ENCODE data around the gene GRID2IP.

GRID2IP gene

DNA sequence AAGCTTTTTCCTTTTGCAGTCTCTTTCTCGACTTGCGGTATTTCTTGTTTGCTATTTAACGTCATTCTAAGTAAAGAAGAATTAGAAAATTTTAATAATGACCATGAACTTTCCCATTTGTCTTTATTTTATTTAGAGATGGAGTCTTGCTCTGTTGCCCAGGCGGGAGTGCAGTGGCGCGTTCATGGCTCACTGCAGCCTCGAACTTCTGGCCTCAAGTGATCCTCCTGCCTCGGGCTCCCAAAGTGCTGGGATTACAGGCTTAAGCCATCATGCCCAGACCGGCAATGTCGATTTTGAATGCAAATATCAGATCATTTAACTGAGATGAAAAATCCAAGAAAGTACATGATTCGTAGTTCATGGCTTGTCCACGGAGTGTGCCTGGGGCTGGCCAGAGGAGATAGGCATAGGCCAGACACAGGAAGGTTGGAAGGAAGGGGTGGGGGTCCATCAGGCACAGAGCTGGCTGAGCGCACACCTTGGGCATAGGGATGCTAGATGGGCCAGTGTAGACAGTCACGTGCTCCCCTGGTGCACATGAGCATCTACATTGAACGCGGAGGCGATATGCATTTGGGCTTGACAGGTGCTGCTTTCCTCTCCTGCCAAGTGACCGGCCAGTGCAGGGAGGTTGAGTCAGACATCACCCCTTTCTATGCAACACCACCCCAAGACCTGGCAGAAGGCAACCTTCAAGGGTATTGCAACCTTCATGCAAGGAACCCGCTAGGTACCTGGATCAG is 64.7 kb downstream of the GRID2IP start:
- no peak for TF ChIP-seq HDGF (IDR thresholded peaks at IDR 0.05; ENCODE audit: borderline replicate concordance)
- TF ChIP-seq TARDBP (IDR thresholded peaks at IDR 0.05): no peak
- TF ChIP-seq SP1 (IDR thresholded peaks at IDR 0.05): no peak
- TF ChIP-seq FOXA1 (IDR thresholded peaks at IDR 0.05): no peak
- no peak for DNase-seq (ENCODE audit: extremely low spot score)
- CTCF ChIA-PET: no interaction called here
- POLR2A ChIA-PET: no interaction called here

DNA sequence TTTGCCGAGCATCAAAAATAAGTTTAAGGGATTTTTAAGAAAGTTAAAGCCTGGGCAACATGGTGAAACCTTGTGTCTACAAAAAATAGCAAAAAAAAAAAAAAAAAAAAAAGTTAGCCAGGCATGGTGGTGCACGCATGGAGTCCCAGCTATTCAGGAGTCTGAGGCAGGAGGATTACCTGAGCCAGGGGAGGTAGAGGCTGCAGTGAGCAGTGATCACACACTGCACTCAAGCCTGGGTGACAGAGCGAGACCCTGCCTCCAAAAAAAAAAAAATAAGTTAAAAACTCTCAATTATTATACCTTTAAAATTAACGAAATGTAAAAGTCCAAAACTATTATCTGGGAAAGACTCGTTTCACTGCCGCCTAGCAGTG is 68.5 kb downstream of the GRID2IP start:
- ChIA-PET CTCF (no interaction called here), POLR2A (no interaction called here)
- TF ChIP-seq HDGF (IDR thresholded peaks at IDR 0.05; ENCODE audit: borderline replicate concordance) (no peak), NFRKB (IDR thresholded peaks at IDR 0.05) (no peak), FOXK2 (IDR thresholded peaks at IDR 0.05) (no peak), FOXM1 (IDR thresholded peaks at IDR 0.05; ENCODE audit: borderline replicate concordance) (no peak)
- DNase-seq (ENCODE audit: extremely low spot score): no peak

DNA sequence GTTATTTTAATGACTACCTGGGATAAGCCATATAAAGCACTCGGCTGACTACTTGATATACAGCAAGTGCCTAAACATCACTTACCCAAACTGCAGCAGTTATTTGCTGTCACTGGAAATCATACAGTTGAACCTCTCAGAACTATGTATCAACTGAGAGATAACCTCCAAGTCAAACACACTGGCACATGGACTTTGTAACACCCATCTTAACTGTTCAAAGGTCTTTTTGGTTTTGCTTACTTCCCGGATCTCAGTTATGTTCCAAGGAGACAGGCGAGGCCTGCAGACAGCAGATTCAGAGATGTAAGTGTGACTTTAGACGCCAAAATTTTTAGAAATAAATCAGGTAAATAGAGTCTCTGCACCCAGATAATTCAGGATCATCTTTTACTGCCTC is 69.0 kb downstream of the GRID2IP start:
- DNase-seq (ENCODE audit: extremely low spot score): no peak
- TF ChIP-seq TARDBP (IDR thresholded peaks at IDR 0.05) (no peak), ELF4 (IDR thresholded peaks at IDR 0.05) (no peak), FOXK2 (IDR thresholded peaks at IDR 0.05) (no peak), NFRKB (IDR thresholded peaks at IDR 0.05) (no peak), SUZ12 (IDR thresholded peaks at IDR 0.05) (no peak), FOXA1 (IDR thresholded peaks at IDR 0.05) (no peak), HDGF (IDR thresholded peaks at IDR 0.05; ENCODE audit: borderline replicate concordance) (no peak)
- TF ChIP-seq, protein P1, sequence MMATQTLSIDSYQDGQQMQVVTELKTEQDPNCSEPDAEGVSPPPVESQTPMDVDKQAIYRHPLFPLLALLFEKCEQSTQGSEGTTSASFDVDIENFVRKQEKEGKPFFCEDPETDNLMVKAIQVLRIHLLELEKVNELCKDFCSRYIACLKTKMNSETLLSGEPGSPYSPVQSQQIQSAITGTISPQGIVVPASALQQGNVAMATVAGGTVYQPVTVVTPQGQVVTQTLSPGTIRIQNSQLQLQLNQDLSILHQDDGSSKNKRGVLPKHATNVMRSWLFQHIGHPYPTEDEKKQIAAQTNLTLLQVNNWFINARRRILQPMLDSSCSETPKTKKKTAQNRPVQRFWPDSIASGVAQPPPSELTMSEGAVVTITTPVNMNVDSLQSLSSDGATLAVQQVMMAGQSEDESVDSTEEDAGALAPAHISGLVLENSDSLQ (IDR thresholded peaks at IDR 0.05): no peak
- ChIA-PET POLR2A (no interaction called here), CTCF (no interaction called here)

GRCh38 chr7:6481445-6481844 is 69.8 kb downstream of the GRID2IP start:
- ChIA-PET POLR2A (no interaction called here), CTCF (no interaction called here)
- no peak for DNase-seq (ENCODE audit: extremely low spot score)
- TF ChIP-seq FOXA1 (IDR thresholded peaks at IDR 0.05) (no peak), SP1 (IDR thresholded peaks at IDR 0.05) (no peak), LEF1 (IDR thresholded peaks at IDR 0.05; ENCODE audit: borderline replicate concordance) (no peak), NFRKB (IDR thresholded peaks at IDR 0.05) (no peak), L3MBTL2 (conservative IDR thresholded peaks at IDR 0.05) (no peak), FOXM1 (IDR thresholded peaks at IDR 0.05; ENCODE audit: borderline replicate concordance) (no peak), FOXK2 (IDR thresholded peaks at IDR 0.05) (no peak), ELF4 (IDR thresholded peaks at IDR 0.05) (no peak), ARNT (IDR thresholded peaks at IDR 0.05) (no peak), BHLHE40 (IDR thresholded peaks at IDR 0.05; ENCODE audit: borderline replicate concordance) (no peak), CTBP1 (IDR thresholded peaks at IDR 0.05; ENCODE audit: borderline replicate concordance) (no peak), TARDBP (IDR thresholded peaks at IDR 0.05) (no peak), HDGF (IDR thresholded peaks at IDR 0.05; ENCODE audit: borderline replicate concordance) (no peak), ZNF384 (IDR thresholded peaks at IDR 0.05) (no peak), SUZ12 (IDR thresholded peaks at IDR 0.05) (no peak)
- TF ChIP-seq, protein P1 (IDR thresholded peaks at IDR 0.05): no peak

- TF ChIP-seq, protein P1 (IDR thresholded peaks at IDR 0.05): no peak
- TF ChIP-seq CTBP1 (IDR thresholded peaks at IDR 0.05; ENCODE audit: borderline replicate concordance) (no peak), LEF1 (IDR thresholded peaks at IDR 0.05; ENCODE audit: borderline replicate concordance) (no peak), L3MBTL2 (conservative IDR thresholded peaks at IDR 0.05) (no peak), ELF4 (IDR thresholded peaks at IDR 0.05) (no peak), NFRKB (IDR thresholded peaks at IDR 0.05) (no peak), SP1 (IDR thresholded peaks at IDR 0.05) (no peak), SUZ12 (IDR thresholded peaks at IDR 0.05) (no peak), FOXK2 (IDR thresholded peaks at IDR 0.05) (no peak), FOXA1 (IDR thresholded peaks at IDR 0.05) (no peak), BHLHE40 (IDR thresholded peaks at IDR 0.05; ENCODE audit: borderline replicate concordance) (no peak)
- POLR2A ChIA-PET: no interaction called here
- DNase-seq (ENCODE audit: extremely low spot score): no peak
- CTCF ChIA-PET: no interaction called here
Measured at GRCh38 chr7:6480323-6480660, 71.0 kb downstream of the GRID2IP start.

DNA sequence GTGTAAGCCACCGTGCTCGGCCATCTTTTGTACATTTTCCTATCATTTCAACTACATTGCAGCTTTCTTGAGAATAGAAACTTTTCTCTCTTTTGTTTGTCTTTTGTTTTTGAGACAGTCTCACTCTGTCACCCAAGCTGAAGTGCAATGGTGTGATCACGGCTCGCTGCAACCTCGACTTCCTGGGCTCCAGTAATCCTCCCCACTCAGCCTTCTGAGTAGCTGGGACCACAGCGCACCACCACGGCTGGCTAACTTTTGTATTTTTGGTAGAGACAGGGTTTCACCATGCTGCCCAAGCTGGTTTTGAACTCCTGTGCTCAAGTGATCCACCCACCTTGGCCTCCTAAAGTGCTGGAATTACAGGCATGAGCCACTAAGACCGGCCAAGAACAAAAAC is 72.2 kb downstream of the GRID2IP start:
- no peak for DNase-seq (ENCODE audit: extremely low spot score)
- TF ChIP-seq FOXK2 (IDR thresholded peaks at IDR 0.05) (no peak), ELF4 (IDR thresholded peaks at IDR 0.05) (no peak), LEF1 (IDR thresholded peaks at IDR 0.05; ENCODE audit: borderline replicate concordance) (no peak), HDGF (IDR thresholded peaks at IDR 0.05; ENCODE audit: borderline replicate concordance) (no peak), CTBP1 (IDR thresholded peaks at IDR 0.05; ENCODE audit: borderline replicate concordance) (no peak), ARNT (IDR thresholded peaks at IDR 0.05) (no peak), FOXA1 (IDR thresholded peaks at IDR 0.05) (no peak)
- ChIA-PET POLR2A (no interaction called here), CTCF (no interaction called here)

GRCh38 chr7:6478186-6478585 is 73.1 kb downstream of the GRID2IP start:
- POLR2A ChIA-PET: interaction anchor here (1.5 kb wide), 1 partner anchor 15 kb away, joined by 3 read pairs; no protein-coding TSS in a partner anchor

More at GRCh38 chr7:6478186-6478585, 73.1 kb downstream of the GRID2IP start:
- no peak for TF ChIP-seq ELF4 (IDR thresholded peaks at IDR 0.05)
- DNase-seq (ENCODE audit: extremely low spot score): no peak
- CTCF ChIA-PET: interaction anchor here (0.5 kb wide), 1 partner anchor 14 kb away, joined by 3 read pairs; no protein-coding TSS in a partner anchor

Data from HEK293T (cell line).